ENCODE results near the gene THAP12. TPM values are rescaled to one million over a fixed set of nuclear protein-coding genes. Genes with fewer than 3 reads are reported as not detected.

Gene THAP12
- total and polyA plus RNA-seq, 5 donors = 10.5 to 23.6 (median 19.4) TPM

DNA sequence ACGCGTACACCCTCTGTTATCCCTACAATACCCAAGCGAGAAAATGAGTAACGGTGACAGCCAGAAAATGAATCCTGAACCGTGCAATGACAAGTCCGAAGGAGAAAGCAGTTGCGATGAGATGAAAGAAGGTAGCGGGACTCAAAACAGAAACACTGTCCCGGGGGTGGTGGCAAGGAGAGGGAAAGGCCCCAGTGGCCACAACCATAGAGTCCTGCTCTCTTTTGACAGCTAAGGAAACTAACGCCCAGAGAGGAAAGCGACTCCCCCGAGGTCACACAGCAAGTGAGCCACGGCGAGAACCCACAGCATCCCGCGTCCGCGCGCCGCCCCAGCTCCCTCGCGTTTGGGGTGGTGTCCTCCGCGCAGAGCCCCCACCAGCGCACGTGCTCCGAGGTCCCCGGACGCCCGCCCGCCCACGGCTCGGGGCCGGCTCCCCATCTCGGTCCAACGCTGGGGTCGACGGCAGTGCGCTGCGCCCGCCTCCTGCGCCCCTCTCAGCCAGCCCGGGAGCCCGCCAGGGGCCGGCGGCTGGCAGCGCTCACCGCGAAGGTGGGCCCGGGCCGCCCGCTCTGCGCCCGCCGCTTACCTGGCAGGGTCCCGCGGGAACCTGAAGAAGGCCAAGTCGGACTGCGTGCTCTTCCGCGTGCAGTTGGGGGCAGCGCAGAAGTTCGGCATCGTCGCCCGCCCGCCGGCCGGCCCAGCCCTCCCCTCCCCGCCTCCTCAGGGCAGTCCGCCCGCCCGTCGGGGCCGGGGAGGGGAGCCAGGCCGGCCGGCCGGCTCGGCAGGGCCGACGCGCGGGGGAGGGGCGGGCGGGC lies 564 bp downstream of the THAP12 start:
- under 1% methylated on average over 83 of the region's 85 CpGs for WGBS
- peak in 2 of 3 donors; percentile 46 to 77 for DNase-seq
- peak in 1 of 2 donors; percentile 14 for ATAC-seq
- Histone ChIP-seq H3K27me3 (ENCODE audit: control insufficient read depth, insufficient read depth) (no peaks in the 10 kb centered on the region), H3K9me3 (ENCODE audit: control insufficient read depth, low read length) (no peaks in the 10 kb centered on the region), H3K4me3 (ENCODE audit: low read length) (peak overlapping the region; percentile 92), H3K4me1 (ENCODE audit: control insufficient read depth, insufficient read depth, low read length) (peaks cover 7% of the 10 kb centered on the region), H3K27ac (ENCODE audit: low read length) (peak overlapping the region; percentile 14)
- intact Hi-C loops (cut with DNase I) = loop anchor here in 1 of 4 donors (10.0 kb wide), 1 partner anchor 54 kb away; no protein-coding TSS in a partner anchor

DNA sequence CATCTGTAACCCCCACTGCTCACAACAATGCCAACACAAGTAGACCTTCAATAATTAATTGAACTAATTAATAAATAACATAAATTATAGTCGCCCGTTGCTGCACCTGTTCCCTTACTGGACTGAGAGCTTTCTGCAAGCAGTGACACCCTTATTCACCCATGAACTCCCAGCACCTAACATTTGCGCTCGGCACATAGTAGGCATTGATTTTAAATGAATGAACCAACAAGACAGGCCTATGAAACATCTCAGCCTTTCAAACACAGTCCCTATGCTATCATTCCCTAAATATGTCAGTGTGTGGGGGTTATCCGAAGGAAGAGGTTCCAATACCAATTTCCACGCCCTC lies 1.1 kb downstream of the THAP12 start:
- no peak overlapping the region for H3K27ac ChIP-seq (ENCODE audit: low read length)
- H3K9me3 ChIP-seq (ENCODE audit: control insufficient read depth, low read length) = no peaks in the 10 kb centered on the region
- ATAC-seq (no peak), DNase-seq (no peak)
- H3K4me3 ChIP-seq (ENCODE audit: low read length) = peak overlapping the region; percentile 92
- peaks cover 7% of the 10 kb centered on the region for H3K4me1 ChIP-seq (ENCODE audit: control insufficient read depth, insufficient read depth, low read length)
- no peaks in the 10 kb centered on the region for H3K27me3 ChIP-seq (ENCODE audit: control insufficient read depth, insufficient read depth)
- 34% methylated on average over 6 of the region's 6 CpGs for WGBS
- intact Hi-C loops (cut with DNase I) = loop anchor here in 1 of 4 donors (10.0 kb wide), 1 partner anchor 55 kb away; no protein-coding TSS in a partner anchor

GRCh38 chr11:76376746-76377558 lies 4.0 kb downstream of the THAP12 start:
- intact Hi-C loops (cut with DNase I) = no loop called here
- WGBS = 88% methylated on average over 7 of the region's 7 CpGs
- no peaks in the 10 kb centered on the region for H3K9me3 ChIP-seq (ENCODE audit: control insufficient read depth, low read length)
- no peaks in the 10 kb centered on the region for H3K27me3 ChIP-seq (ENCODE audit: control insufficient read depth, insufficient read depth)
- no peak overlapping the region for H3K4me3 ChIP-seq (ENCODE audit: low read length)
- H3K27ac ChIP-seq (ENCODE audit: low read length) = no peak overlapping the region
- no peak for DNase-seq
- peaks cover 4% of the 10 kb centered on the region for H3K4me1 ChIP-seq (ENCODE audit: control insufficient read depth, insufficient read depth, low read length)
- no peak for ATAC-seq

DNA sequence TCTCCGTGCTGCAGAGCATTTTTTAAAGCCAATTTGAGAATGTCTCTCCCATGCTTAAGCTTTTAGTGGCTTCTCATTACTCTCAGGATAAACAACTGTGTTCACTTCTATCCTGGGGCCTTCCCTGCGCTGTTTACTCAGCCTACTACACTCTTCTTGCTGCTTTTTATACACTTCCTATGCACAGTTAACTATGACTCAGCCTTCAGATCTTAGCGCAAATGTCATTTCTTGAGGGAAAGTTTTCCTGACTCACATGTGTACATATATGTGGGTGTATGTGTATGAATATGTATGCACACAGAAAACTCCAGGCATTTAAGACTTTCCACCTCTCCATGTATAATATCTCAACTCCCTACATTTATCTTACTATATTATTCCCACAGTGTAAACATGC lies 9.8 kb downstream of the THAP12 start:
- ATAC-seq = peak in 1 of 2 donors; percentile 61

DNA sequence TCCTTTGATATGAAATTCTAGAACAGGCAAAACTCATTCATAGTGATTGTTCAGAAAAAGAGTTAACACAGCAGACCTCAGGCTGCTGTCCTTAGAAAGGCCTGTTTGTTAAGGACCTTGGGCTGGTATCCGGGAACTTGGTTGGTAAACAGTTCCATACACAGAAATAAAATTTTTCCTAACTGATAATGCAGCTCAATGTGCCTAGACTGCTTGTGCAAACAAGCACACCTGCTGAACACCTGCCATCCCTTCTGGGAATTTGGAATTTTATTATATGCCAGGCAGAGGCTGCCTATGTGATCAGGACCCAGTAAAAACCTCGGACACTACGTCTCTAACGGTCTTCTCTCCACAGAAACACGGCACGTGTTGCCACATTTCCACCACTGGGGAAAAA lies 11.5 kb downstream of the THAP12 start:
- DNase-seq (no peak), ATAC-seq (no peak)
- Histone ChIP-seq H3K27ac (ENCODE audit: low read length) (no peak overlapping the region), H3K4me3 (ENCODE audit: low read length) (no peak overlapping the region), H3K9me3 (ENCODE audit: control insufficient read depth, low read length) (no peaks in the 10 kb centered on the region), H3K4me1 (ENCODE audit: control insufficient read depth, insufficient read depth, low read length) (peaks cover 5% of the 10 kb centered on the region), H3K27me3 (ENCODE audit: control insufficient read depth, insufficient read depth) (no peaks in the 10 kb centered on the region)
- intact Hi-C loops (cut with DNase I) = no loop called here
- 94% methylated on average over 6 of the region's 6 CpGs for WGBS

More for the DNA sequence above, 9.8 kb downstream of the THAP12 start:
- intact Hi-C loops (cut with DNase I) = no loop called here
- no peak overlapping the region for H3K27ac ChIP-seq (ENCODE audit: low read length)
- 55% methylated on average over 3 of the region's 3 CpGs for whole genome bisulfite sequencing
- H3K27me3 ChIP-seq (ENCODE audit: control insufficient read depth, insufficient read depth) = no peaks in the 10 kb centered on the region
- no peaks in the 10 kb centered on the region for H3K9me3 ChIP-seq (ENCODE audit: control insufficient read depth, low read length)
- peaks cover 5% of the 10 kb centered on the region for H3K4me1 ChIP-seq (ENCODE audit: control insufficient read depth, insufficient read depth, low read length)
- no peak overlapping the region for H3K4me3 ChIP-seq (ENCODE audit: low read length)
- DNase-seq = no peak

DNA sequence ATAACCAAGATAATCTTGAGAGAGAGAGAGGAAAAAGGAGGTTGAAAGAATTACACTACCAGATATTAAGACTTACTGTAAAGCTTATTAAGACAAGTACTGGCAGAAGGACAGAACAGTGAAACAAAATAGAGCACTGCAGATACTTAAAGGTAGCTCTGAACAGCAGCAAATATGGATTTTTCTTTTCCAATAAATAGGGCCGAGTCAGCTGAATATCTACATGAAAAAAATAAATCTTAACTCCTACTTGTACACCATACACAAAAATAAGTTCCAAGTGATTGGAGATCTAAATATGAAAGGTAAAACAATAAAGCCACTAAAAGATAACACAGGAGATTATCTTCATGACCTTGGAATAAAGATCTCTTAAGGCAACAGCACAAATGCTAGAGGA lies 12.4 kb downstream of the THAP12 start:
- DNase-seq = no peak
- Histone ChIP-seq H3K4me1 (ENCODE audit: control insufficient read depth, insufficient read depth, low read length) (peaks cover 5% of the 10 kb centered on the region), H3K27ac (ENCODE audit: low read length) (no peak overlapping the region), H3K27me3 (ENCODE audit: control insufficient read depth, insufficient read depth) (no peaks in the 10 kb centered on the region), H3K9me3 (ENCODE audit: control insufficient read depth, low read length) (no peaks in the 10 kb centered on the region), H3K4me3 (ENCODE audit: low read length) (no peak overlapping the region)
- intact Hi-C loops (cut with DNase I) = no loop called here
- no peak for ATAC-seq
- WGBS = 71% methylated on average over 1 of the region's 1 CpG

DNA sequence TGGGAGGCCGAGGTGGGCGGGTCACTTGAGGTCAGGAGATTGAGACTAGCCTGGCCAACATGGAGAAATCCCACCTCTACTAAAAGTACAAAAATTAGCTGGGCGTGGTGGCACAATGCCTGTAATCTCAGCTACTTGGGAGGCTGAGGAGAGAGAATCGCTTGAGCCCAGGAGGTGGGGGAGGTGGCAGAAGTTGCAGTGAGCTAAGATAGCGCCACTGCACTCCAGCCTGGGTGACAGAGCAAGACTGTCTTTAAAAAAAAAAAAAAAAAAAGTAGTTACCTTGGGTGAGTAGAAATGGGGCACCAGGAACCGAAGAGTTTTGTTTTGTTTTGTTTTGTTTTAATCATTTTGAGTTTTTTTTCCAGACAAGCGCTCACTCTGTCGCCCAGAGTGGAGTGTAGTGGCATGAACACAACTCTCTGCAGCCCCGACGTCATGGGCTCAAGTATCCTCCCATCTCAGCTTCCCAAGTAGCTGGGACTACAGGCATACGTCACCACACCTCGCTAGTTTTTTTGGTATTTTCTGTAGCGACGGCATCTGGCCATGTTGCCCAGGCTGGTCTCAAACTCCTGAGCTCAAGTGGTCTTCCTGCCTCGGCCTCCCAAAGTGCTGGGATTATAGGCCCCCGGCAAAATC lies 15.8 kb downstream of the THAP12 start:
- ATAC-seq (no peak), DNase-seq (no peak)
- Histone ChIP-seq H3K4me3 (ENCODE audit: low read length) (no peak overlapping the region), H3K27me3 (ENCODE audit: control insufficient read depth, insufficient read depth) (no peaks in the 10 kb centered on the region), H3K4me1 (ENCODE audit: control insufficient read depth, insufficient read depth, low read length) (peaks cover 4% of the 10 kb centered on the region), H3K9me3 (ENCODE audit: control insufficient read depth, low read length) (no peaks in the 10 kb centered on the region), H3K27ac (ENCODE audit: low read length) (no peak overlapping the region)
- intact Hi-C loops (cut with DNase I) = no loop called here
- 92% methylated on average over 16 of the region's 16 CpGs for WGBS

DNA sequence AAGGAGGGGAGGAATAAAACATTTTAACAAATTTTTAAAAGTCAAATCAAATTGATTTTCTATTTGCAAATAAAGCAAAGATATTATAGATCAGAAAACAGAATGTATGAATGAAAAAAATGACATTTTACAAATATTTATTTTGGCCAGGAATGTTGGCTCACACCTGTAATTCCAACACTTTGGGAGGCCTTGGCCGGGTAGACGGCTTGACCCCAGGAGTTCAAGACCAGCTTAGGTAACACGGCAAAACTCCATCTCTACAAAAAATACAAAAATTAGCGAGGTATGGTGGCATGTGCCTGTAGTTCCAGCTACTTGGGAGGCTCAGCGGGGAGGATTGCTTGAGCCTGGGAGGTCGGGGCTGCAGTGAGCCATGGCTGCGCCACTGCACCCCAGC lies 18.2 kb downstream of the THAP12 start:
- DNase-seq (no peak), ATAC-seq (no peak)
- H3K27me3 ChIP-seq (ENCODE audit: control insufficient read depth, insufficient read depth) = no peaks in the 10 kb centered on the region
- H3K9me3 ChIP-seq (ENCODE audit: control insufficient read depth, low read length) = no peaks in the 10 kb centered on the region
- no peak overlapping the region for H3K27ac ChIP-seq (ENCODE audit: low read length)
- no peak overlapping the region for H3K4me3 ChIP-seq (ENCODE audit: low read length)
- intact Hi-C loops (cut with DNase I) = no loop called here
- no peaks in the 10 kb centered on the region for H3K4me1 ChIP-seq (ENCODE audit: control insufficient read depth, insufficient read depth, low read length)
- 97% methylated on average over 7 of the region's 7 CpGs for WGBS

- WGBS = 53% methylated on average over 2 of the region's 2 CpGs
- no peak for ATAC-seq
- Histone ChIP-seq H3K4me3 (ENCODE audit: low read length) (no peak overlapping the region), H3K27ac (ENCODE audit: low read length) (no peak overlapping the region), H3K9me3 (ENCODE audit: control insufficient read depth, low read length) (no peaks in the 10 kb centered on the region), H3K4me1 (ENCODE audit: control insufficient read depth, insufficient read depth, low read length) (no peaks in the 10 kb centered on the region), H3K27me3 (ENCODE audit: control insufficient read depth, insufficient read depth) (no peaks in the 10 kb centered on the region)
- DNase-seq = no peak
- intact Hi-C loops (cut with DNase I) = no loop called here
These were observed 19.2 kb downstream of the THAP12 start for GRCh38 chr11:76361776-76362175.

- Histone ChIP-seq H3K27ac (ENCODE audit: low read length) (no peak overlapping the region), H3K9me3 (ENCODE audit: control insufficient read depth, low read length) (no peaks in the 10 kb centered on the region), H3K4me3 (ENCODE audit: low read length) (no peak overlapping the region), H3K27me3 (ENCODE audit: control insufficient read depth, insufficient read depth) (no peaks in the 10 kb centered on the region), H3K4me1 (ENCODE audit: control insufficient read depth, insufficient read depth, low read length) (no peaks in the 10 kb centered on the region)
- DNase-seq (no peak), ATAC-seq (no peak)
- intact Hi-C loops (cut with DNase I) = no loop called here
These were observed 19.6 kb downstream of the THAP12 start for GRCh38 chr11:76361374-76361773.

GRCh38 chr11:76355172-76355571 lies 25.8 kb downstream of the THAP12 start:
- intact Hi-C loops (cut with DNase I) = no loop called here
- H3K4me3 ChIP-seq (ENCODE audit: low read length) = no peak overlapping the region
- H3K4me1 ChIP-seq (ENCODE audit: control insufficient read depth, insufficient read depth, low read length) = peaks cover 2% of the 10 kb centered on the region
- DNase-seq = no peak
- no peaks in the 10 kb centered on the region for H3K9me3 ChIP-seq (ENCODE audit: control insufficient read depth, low read length)
- WGBS = 92% methylated on average over 1 of the region's 1 CpG
- no peaks in the 10 kb centered on the region for H3K27me3 ChIP-seq (ENCODE audit: control insufficient read depth, insufficient read depth)
- no peak for ATAC-seq
- H3K27ac ChIP-seq (ENCODE audit: low read length) = no peak overlapping the region

Measured in right cardiac atrium (tissue), 5 donors.